ENCODE results near the gene IL3RA.

Gene IL3RA

GRCh38 chrX:1384658-1385252, 48.2 kb downstream of the IL3RA start:
- DNase-seq (ENCODE audit: low read depth, low spot score) = no peak

GRCh38 chrX:1385253-1386223, 49.0 kb downstream of the IL3RA start:
- DNase-seq (ENCODE audit: low read depth, low spot score) = no peak

- DNase-seq (ENCODE audit: low read depth, low spot score) = no peak
These were observed 49.9 kb downstream of the IL3RA start for GRCh38 chrX:1386338-1387127.

GRCh38 chrX:1387141-1387776, 50.7 kb downstream of the IL3RA start:
- no peak for DNase-seq (ENCODE audit: low read depth, low spot score)

GRCh38 chrX:1388651-1389050, 52.1 kb downstream of the IL3RA start:
- no peak for DNase-seq (ENCODE audit: low read depth, low spot score)

GRCh38 chrX:1389181-1389992, 52.8 kb downstream of the IL3RA start:
- no peak for DNase-seq (ENCODE audit: low read depth, low spot score)

- no peak for DNase-seq (ENCODE audit: low read depth, low spot score)
These were observed 53.4 kb downstream of the IL3RA start for GRCh38 chrX:1389993-1390285.

- no peak for DNase-seq (ENCODE audit: low read depth, low spot score)
These were observed 54.2 kb downstream of the IL3RA start for GRCh38 chrX:1390621-1391369.

GRCh38 chrX:1391370-1391706, 54.8 kb downstream of the IL3RA start:
- peak; percentile 97 for DNase-seq (ENCODE audit: low read depth, low spot score)

GRCh38 chrX:1391707-1392375, 55.3 kb downstream of the IL3RA start, which contains the start of gene SLC25A6:
TSS of gene SLC25A6 (minus strand) at chrX:1392113. CDS start at chrX:1392009, 104 bp downstream.
- peak; percentile 100 for DNase-seq (ENCODE audit: low read depth, low spot score)

- DNase-seq (ENCODE audit: low read depth, low spot score) = peak; percentile 86
These were observed 55.9 kb downstream of the IL3RA start for GRCh38 chrX:1392376-1393068.

GRCh38 chrX:1393871-1394615, 57.5 kb downstream of the IL3RA start:
- DNase-seq (ENCODE audit: low read depth, low spot score) = no peak

- DNase-seq (ENCODE audit: low read depth, low spot score) = no peak
These were observed 58.3 kb downstream of the IL3RA start for GRCh38 chrX:1394731-1395501.

- no peak for DNase-seq (ENCODE audit: low read depth, low spot score)
These were observed 59.1 kb downstream of the IL3RA start for GRCh38 chrX:1395646-1396216.

GRCh38 chrX:1397001-1397400, 60.4 kb downstream of the IL3RA start:
- no peak for DNase-seq (ENCODE audit: low read depth, low spot score)

GRCh38 chrX:1397441-1398270, 61.1 kb downstream of the IL3RA start:
- no peak for DNase-seq (ENCODE audit: low read depth, low spot score)
